Loucy (cell line): Measurements from ENCODE around the gene JAG2.

ENCODE experiments used
- H2AFZ ChIP-seq: fragments of 200-600 bp; sonication (generic); 2 replicates; pipeline ENCODE4 v1.6.0; 2016; ENCODE audit warnings: antibody characterized with exemption, mild to moderate bottlenecking, low read length, moderate library complexity
- H3F3A ChIP-seq: fragments of 200-600 bp; 2 replicates; pipeline ENCODE4 v1.6.0; 2016; ENCODE audit warnings: antibody characterized with exemption, low read depth, mild to moderate bottlenecking
- H3K27me3 ChIP-seq: fragments of 200-600 bp; sonication (generic); 2 replicates; pipeline ENCODE4 v1.6.1; 2014; ENCODE audit warnings: low read length, mild to moderate bottlenecking; ENCODE audit not compliant: insufficient read depth, poor library complexity, severe bottlenecking
- H3K36me3 ChIP-seq: fragments of 200-600 bp; sonication (generic); 2 replicates; pipeline ENCODE4 v1.6.1; 2016; ENCODE audit warnings: low read length; ENCODE audit not compliant: insufficient read depth
- H3K4me1 ChIP-seq: fragments of 200-600 bp; sonication (generic); 2 replicates; pipeline ENCODE4 v1.5.1; 2014; ENCODE audit warnings: low read length, mild to moderate bottlenecking; ENCODE audit not compliant: insufficient read depth, poor library complexity, severe bottlenecking
- H3K4me2 ChIP-seq: fragments of 200-600 bp; sonication (generic); 2 replicates; pipeline ENCODE4 v1.6.0; 2014; ENCODE audit warnings: antibody characterized with exemption, low read length, low read depth, mild to moderate bottlenecking; ENCODE audit not compliant: poor library complexity, severe bottlenecking
- H3K4me3 ChIP-seq: fragments of 200-600 bp; sonication (generic); 2 replicates; pipeline ENCODE4 v1.5.1; 2014; ENCODE audit warnings: low read length, mild to moderate bottlenecking, mixed read lengths; ENCODE audit not compliant: poor library complexity, severe bottlenecking
- H3K79me2 ChIP-seq: fragments of 200-600 bp; sonication (generic); 2 replicates; pipeline ENCODE4 v1.6.1; 2014; ENCODE audit warnings: low read length; ENCODE audit not compliant: insufficient read depth
- H3K9ac ChIP-seq: fragments of 200-600 bp; sonication (generic); 2 replicates; pipeline ENCODE4 v1.6.0; 2014; ENCODE audit warnings: mild to moderate bottlenecking, low read depth, low read length, moderate library complexity; ENCODE audit not compliant: poor library complexity, severe bottlenecking
- H3K9me2 ChIP-seq: fragments of 200-600 bp; sonication (generic); replicated peaks from 2 replicates; pipeline ENCODE4 v1.6.1; 2016; ENCODE audit warnings: low read depth, low read length, mixed read lengths
- H3K9me3 ChIP-seq: fragments of 200-600 bp; sonication (generic); 2 replicates; pipeline ENCODE4 v1.6.1; 2014; ENCODE audit warnings: mild to moderate bottlenecking, antibody characterized with exemption, low read length, low read depth; ENCODE audit not compliant: insufficient read depth
- H4K20me1 ChIP-seq: fragments of 200-600 bp; sonication (generic); 2 replicates; pipeline ENCODE4 v1.6.0; 2014; ENCODE audit warnings: antibody characterized with exemption, low read length, mild to moderate bottlenecking; ENCODE audit not compliant: insufficient read depth, poor library complexity, severe bottlenecking
- CTCF ChIP-seq: fragments of 200-600 bp; sonication (generic); conservative IDR thresholded peaks from 2 replicates; pipeline ENCODE4 v1.5.1; 2014; ENCODE audit warnings: mild to moderate bottlenecking, antibody characterized with exemption, low read length
- EZH2phosphoT487 ChIP-seq: fragments of 200-600 bp; IDR thresholded peaks from 2 replicates; pipeline ENCODE4 v1.6.1; 2018; ENCODE audit warnings: antibody characterized with exemption, mild to moderate bottlenecking, moderate library complexity, borderline replicate concordance

JAG2 gene

DNA sequence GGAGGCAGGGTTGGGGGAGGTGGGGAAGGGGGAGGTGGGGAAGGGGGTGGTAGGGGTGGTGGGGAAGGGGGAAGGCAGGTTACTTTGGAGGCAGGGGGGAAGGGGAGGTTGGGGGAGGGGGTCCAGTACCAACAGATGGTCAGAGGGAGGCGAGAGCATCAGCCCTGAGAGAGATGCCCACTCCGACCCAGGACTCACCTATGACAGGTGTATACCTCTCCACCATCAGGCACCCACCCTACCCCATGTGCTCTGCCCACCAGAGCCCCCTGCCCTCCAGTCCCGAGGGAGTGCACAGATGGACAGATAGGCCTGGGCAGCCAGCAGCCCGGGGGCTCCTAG is 18.6 kb downstream of the JAG2 start:
- no peaks in the 10 kb centered on the region for H4K20me1 ChIP-seq
- no peaks in the 10 kb centered on the region for H3K27me3 ChIP-seq
- H3K4me2 ChIP-seq, result no peak overlapping the region
- no peak overlapping the region for H2AFZ ChIP-seq
- H3K4me3 ChIP-seq, result no peak overlapping the region
- no peaks in the 10 kb centered on the region for H3K4me1 ChIP-seq
- no peaks in the 10 kb centered on the region for H3K36me3 ChIP-seq
- H3K9me3 ChIP-seq, result no peaks in the 10 kb centered on the region
- no peaks in the 10 kb centered on the region for H3F3A ChIP-seq
- H3K79me2 ChIP-seq, result no peaks in the 10 kb centered on the region
- no peak overlapping the region for H3K9ac ChIP-seq
- H3K9me2 ChIP-seq, result no peaks in the 10 kb centered on the region
- TF ChIP-seq CTCF, result no peak
- TF ChIP-seq EZH2phosphoT487, result no peak

DNA sequence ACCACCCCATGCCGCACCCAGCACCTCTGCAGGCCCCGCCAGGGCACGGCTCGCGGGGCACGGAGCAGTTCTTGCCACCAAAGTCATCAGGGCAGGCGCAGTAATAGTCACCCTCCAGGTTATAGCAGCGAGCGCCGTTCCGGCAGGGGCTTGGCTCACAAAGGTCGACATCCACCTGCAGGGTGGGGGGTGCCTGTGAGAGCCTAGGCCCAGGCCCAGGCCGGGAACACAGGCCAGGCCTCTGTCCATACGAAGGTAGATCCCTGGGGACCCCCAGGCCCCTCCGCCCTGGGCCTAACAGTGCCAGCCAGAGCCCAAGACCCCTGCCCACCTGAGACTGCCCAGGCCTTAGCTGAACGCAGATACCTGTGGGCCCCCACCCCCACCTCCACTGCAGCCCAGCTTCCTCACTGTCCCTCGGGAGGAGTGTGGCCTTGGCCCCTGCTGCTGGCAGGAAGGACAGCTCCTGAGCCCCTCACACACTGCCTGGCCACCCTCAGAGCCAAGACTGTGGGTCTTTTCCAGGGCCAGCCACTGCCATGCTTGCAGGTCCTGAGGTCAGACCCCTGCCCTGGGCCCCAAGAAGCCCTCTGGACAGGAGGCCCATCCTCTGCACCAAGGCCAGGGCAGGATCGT is 19.3 kb downstream of the JAG2 start:
- Histone ChIP-seq H3K4me1 (no peaks in the 10 kb centered on the region), H4K20me1 (no peaks in the 10 kb centered on the region), H3K79me2 (no peaks in the 10 kb centered on the region), H3K36me3 (no peaks in the 10 kb centered on the region), H3K9me2 (no peaks in the 10 kb centered on the region), H2AFZ (no peak overlapping the region), H3K4me2 (no peak overlapping the region), H3K9ac (no peak overlapping the region), H3K9me3 (no peaks in the 10 kb centered on the region), H3F3A (no peaks in the 10 kb centered on the region), H3K27me3 (no peaks in the 10 kb centered on the region), H3K4me3 (no peak overlapping the region)
- TF ChIP-seq CTCF, result no peak

DNA sequence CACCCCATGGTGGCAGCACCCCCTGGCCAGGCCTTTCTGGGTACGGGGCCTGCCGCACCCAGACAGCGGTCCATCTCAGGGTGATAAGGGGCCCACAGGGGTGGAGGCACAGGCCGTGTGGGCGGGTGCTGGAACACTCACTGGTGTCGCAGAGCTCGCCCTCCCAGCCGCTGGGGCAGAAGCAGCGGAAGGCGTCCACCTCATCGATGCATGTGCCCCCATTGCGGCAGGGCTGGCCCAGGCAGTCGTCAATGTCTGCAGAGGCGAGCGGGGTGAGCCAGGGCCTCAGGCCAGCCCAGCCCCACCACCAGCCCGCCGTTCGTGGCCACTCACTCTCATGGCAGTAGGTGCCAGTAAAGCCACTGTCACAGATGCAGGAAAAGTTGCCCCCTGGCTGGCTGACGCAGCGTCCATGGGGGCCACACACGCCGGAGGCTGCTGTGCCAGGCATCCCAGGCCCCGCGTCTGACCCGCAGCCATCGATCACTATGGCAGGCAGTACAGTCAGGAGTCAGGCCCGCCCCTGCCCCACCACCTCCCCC is 19.9 kb downstream of the JAG2 start:
- Histone ChIP-seq H3K4me3 (no peak overlapping the region), H3K4me2 (no peak overlapping the region), H2AFZ (no peak overlapping the region), H3K9me2 (no peaks in the 10 kb centered on the region), H3F3A (no peaks in the 10 kb centered on the region), H3K36me3 (no peaks in the 10 kb centered on the region), H3K79me2 (no peaks in the 10 kb centered on the region), H3K27me3 (no peaks in the 10 kb centered on the region), H3K9ac (no peak overlapping the region), H4K20me1 (no peaks in the 10 kb centered on the region), H3K9me3 (no peaks in the 10 kb centered on the region), H3K4me1 (no peaks in the 10 kb centered on the region)
- TF ChIP-seq CTCF (no peak), EZH2phosphoT487 (no peak)
